K562 (cell line): ENCODE results near the gene NMRK1. TPM values are rescaled to one million over a fixed set of nuclear protein-coding genes. Genes with fewer than 3 reads are reported as not detected.

Experiments
- ATAC-seq: fragments of 200-7000 bp; cut with Tn5 transposase; 3 replicates; pipeline ENCODE4 v1.9.1; 2020; ENCODE audit warnings: moderate library complexity
- BruUV-seq: library from RNA; stranded (reverse); fragments of 400-500 nt; replicated peaks from 2 replicates; lab custom pipeline; 2021; lab: Mats Ljungman, UMichigan
- CTCF ChIA-PET: fragments of 300-600 bp; formaldehyde crosslinking; extraction: SDS; loops from one replicate; lab custom pipeline; 2021; ENCODE audit warnings: low intra/inter-chr PET ratio; lab: Yijun Ruan, JAX
- POLR2A ChIA-PET: fragments of 300-600, 350-650 bp; sonication (Branson Sonifier 250); formaldehyde crosslinking; extraction: SDS; loops from one replicate; lab custom pipeline; 2021; ENCODE audit warnings: antibody characterized with exemption, inconsistent platforms; lab: Yijun Ruan, JAX
- DNase-seq, 4 experiments: peaks; one replicate each; pipeline versions ENCODE4 v3.0.0 to v3.0.0-alpha.2; 2011 to 2018; ENCODE audit warnings: low spot score in 3 of 4, mixed read lengths in 3 of 4; ENCODE audit errors: extremely low read depth in 1 of 4
- FAIRE-seq: peaks from 2 replicates; lab custom pipeline; 2011; peaks lifted over from hg19 to GRCh38; lab: Jason Lieb, UNC
- H2AFZ ChIP-seq: 2 replicates; pipeline ENCODE4 v1.6.0; 2011; ENCODE audit warnings: low read depth, low read length, control low read depth, inconsistent platforms
- H3K27ac ChIP-seq: fragments of 200-600 bp; 3 replicates; pipeline ENCODE4 v1.8.0; 2011; ENCODE audit warnings: low read depth, mild to moderate bottlenecking, control low read depth, inconsistent platforms, low read length, moderate library complexity, mixed read lengths; ENCODE audit errors: extremely low read depth
- H3K27me3 ChIP-seq, 2 experiments: fragments of 300-600 bp in 1 of 2; 2 replicates in 1 of 2; 3 replicates in 1 of 2; pipeline versions ENCODE4 v1.6.0 to v1.8.0; 2011; ENCODE audit warnings: inconsistent platforms in 2 of 2, low read length in 2 of 2, mild to moderate bottlenecking in 1 of 2, mixed read lengths in 1 of 2, moderate library complexity in 1 of 2; ENCODE audit not compliant: control insufficient read depth in 2 of 2, insufficient read depth in 2 of 2
- H3K36me3 ChIP-seq: fragments of 300-600 bp; 3 replicates; pipeline ENCODE4 v1.8.0; 2011; ENCODE audit warnings: mild to moderate bottlenecking, low read length, inconsistent platforms; ENCODE audit not compliant: control insufficient read depth, insufficient read depth
- H3K4me1 ChIP-seq, 2 experiments: fragments of 200-600 bp in 1 of 2; replicated peaks in 1 of 2; 2 replicates in 1 of 2; 3 replicates in 1 of 2; pipeline versions ENCODE4 v1.5.1 to v1.8.0; 2011; ENCODE audit warnings: inconsistent platforms in 2 of 2, low read length in 2 of 2, mild to moderate bottlenecking in 1 of 2, mixed read lengths in 1 of 2, moderate library complexity in 1 of 2; ENCODE audit not compliant: control insufficient read depth in 2 of 2, insufficient read depth in 2 of 2
- H3K4me2 ChIP-seq: 2 replicates; pipeline ENCODE4 v1.6.1; 2011; ENCODE audit warnings: low read length, control low read depth, inconsistent platforms, mixed read lengths; ENCODE audit not compliant: insufficient read depth
- H3K4me3 ChIP-seq: fragments of 200-600 bp; sonication (generic), shearing (Covaris generic); 2 replicates; pipeline ENCODE4 v1.5.1; 2016; ENCODE audit warnings: control low read depth, inconsistent platforms
- H3K79me2 ChIP-seq: fragments of 200-600 bp; 3 replicates; pipeline ENCODE4 v1.8.0; 2011; ENCODE audit warnings: low read length, inconsistent platforms; ENCODE audit not compliant: control insufficient read depth, insufficient read depth
- H3K9ac ChIP-seq, 2 experiments: 2 replicates each; pipeline versions ENCODE4 v1.6.0 to v1.6.1; 2011; ENCODE audit warnings: low read depth in 2 of 2, low read length in 2 of 2, control low read depth in 1 of 2, inconsistent platforms in 1 of 2, mild to moderate bottlenecking in 1 of 2, mixed read lengths in 1 of 2; ENCODE audit not compliant: insufficient read depth in 1 of 2
- H3K9me1 ChIP-seq: one replicate; pipeline ENCODE4 v1.6.0; 2011; ENCODE audit warnings: inconsistent platforms, mild to moderate bottlenecking, low read length, moderate library complexity; ENCODE audit not compliant: control insufficient read depth, insufficient read depth
- H3K9me3 ChIP-seq: replicated peaks from 2 replicates; pipeline ENCODE4 v1.5.1; 2011; ENCODE audit warnings: low read depth, low read length, inconsistent platforms; ENCODE audit not compliant: control insufficient read depth, insufficient read depth
- H4K20me1 ChIP-seq: replicated peaks from 2 replicates; pipeline ENCODE4 v1.6.1; 2011; ENCODE audit warnings: low read length, inconsistent platforms, mixed read lengths; ENCODE audit not compliant: control insufficient read depth, insufficient read depth
- BRF1 ChIP-seq: IDR thresholded peaks from 3 replicates; pipeline ENCODE4 v1.6.1; 2011; ENCODE audit warnings: borderline replicate concordance, mild to moderate bottlenecking; ENCODE audit not compliant: insufficient read length; ENCODE audit errors: extremely low read depth
- DIDO1 ChIP-seq: fragments of 450-650 bp; IDR thresholded peaks from 2 replicates; pipeline ENCODE4 v1.6.1; 2016; ENCODE audit warnings: low read depth, missing biosample characterization, missing genetic modification characterization
- FOXP1 ChIP-seq: sonication (generic); formaldehyde crosslinking; IDR thresholded peaks from 2 replicates; pipeline ENCODE4 v1.8.0; 2022; ENCODE audit warnings: mild to moderate bottlenecking, missing genetic modification reagents
- MECOM ChIP-seq: fragments of 250-450 bp; sonication (Bioruptor Pico); IDR thresholded peaks from 2 replicates; pipeline ENCODE4 v1.8.0; 2022; ENCODE audit warnings: inconsistent platforms
- MNT ChIP-seq, 2 experiments: fragments of 450-650 bp; conservative IDR thresholded peaks; 2 replicates each; pipeline ENCODE4 v1.6.1; 2017; ENCODE audit warnings: mild to moderate bottlenecking in 2 of 2, moderate library complexity in 2 of 2
- NFATC3 ChIP-seq: fragments of 450-650 bp; IDR thresholded peaks from 2 replicates; pipeline ENCODE4 v1.6.1; 2017; ENCODE audit warnings: mild to moderate bottlenecking
- PML ChIP-seq: IDR thresholded peaks from 2 replicates; pipeline ENCODE4 v1.6.1; 2012; ENCODE audit warnings: low read length, inconsistent platforms
- PRPF4 ChIP-seq: fragments of 200-400 bp; formaldehyde crosslinking; IDR thresholded peaks from one replicate; pipeline ENCODE4 v1.6.1; 2017; ENCODE audit warnings: low read length, low read depth, mild to moderate bottlenecking; ENCODE audit not compliant: insufficient read depth, poor library complexity, severe bottlenecking
- SMAD2 ChIP-seq: fragments of 150-350 bp; IDR thresholded peaks from 2 replicates; pipeline ENCODE4 v1.6.1; 2014; ENCODE audit warnings: low read depth, mild to moderate bottlenecking, low read length
- TAF15 ChIP-seq: fragments of 200-400 bp; formaldehyde crosslinking; IDR thresholded peaks from 2 replicates; pipeline ENCODE4 v1.6.1; 2017; ENCODE audit warnings: mild to moderate bottlenecking, low read depth, low read length, moderate library complexity
- TEAD2 ChIP-seq: fragments of 450-650 bp; IDR thresholded peaks from 2 replicates; pipeline ENCODE4 v1.6.1; 2016; ENCODE audit warnings: missing genetic modification characterization, control low read depth, missing compliant biosample characterization
- THRB ChIP-seq: fragments of 450-650 bp; formaldehyde crosslinking; conservative IDR thresholded peaks from 2 replicates; pipeline ENCODE4 v1.4.0; 2022; ENCODE audit warnings: mild to moderate bottlenecking, missing genetic modification characterization
- TRIM28 ChIP-seq: fragments of 450-650 bp; IDR thresholded peaks from 2 replicates; pipeline ENCODE4 v1.6.1; 2017
- ZNF444 ChIP-seq: fragments of 250-450 bp; sonication (Bioruptor Pico); IDR thresholded peaks from 2 replicates; pipeline ENCODE4 v1.4.0; 2020; ENCODE audit warnings: mild to moderate bottlenecking, moderate library complexity
- ZNF589 ChIP-seq: fragments of 200-800 bp; sonication (Bioruptor generic); IDR thresholded peaks from 2 replicates; pipeline ENCODE4 v1.6.1; 2016; ENCODE audit warnings: low read depth, missing genetic modification characterization, missing compliant biosample characterization
- WGBS: fragments of 100-300 bp; shearing (Covaris generic); methylation state at CpG from one replicate; pipeline ENCODE4 v1.1.6; 2016; ENCODE audit warnings: low coverage, mixed read lengths; ENCODE audit not compliant: insufficient coverage; ENCODE audit errors: missing lambda C conversion rate; 5-methylcytosine and 5-hydroxymethylcytosine counted together
- in situ Hi-C: fragments of 300-500 bp; cut with MboI; formaldehyde crosslinking; loops from 4 replicates; pipeline ENCODE4 v1.15.0; 2018; ENCODE audit warnings: inconsistent platforms, mixed read lengths
- intact Hi-C: fragments of 100-400 bp; cut with micrococcal nuclease; formaldehyde crosslinking; loops from 2 replicates; pipeline ENCODE4 v1.14.2; 2022
- polyA plus RNA-seq, 8 experiments: library from polyadenylated mRNA; depleted of rRNA in 4 of 8; stranded (reverse) in 5 of 8; unstranded in 3 of 8; fragments of >200 nt; fragmentation: Nextera tagmentation in 2 of 8; fragmentation: Illumina TruSeq in 1 of 8; extraction: Ambion mirVana in 2 of 8; extraction: Trizol in 1 of 8; gene quantifications; 2 replicates each; pipeline versions ENCODE4 v1.2.1 to v1.2.3, GENCODE V29; 2011 to 2014; ENCODE audit warnings: inconsistent platforms in 1 of 8, missing spikeins in 1 of 8
- total RNA-seq, 7 experiments: library from RNA; depleted of rRNA in 6 of 7; stranded (reverse); fragments of >200 nt in 6 of 7; fragmentation: Illumina TruSeq in 2 of 7; extraction: Trizol in 2 of 7; gene quantifications; 2 replicates each; pipeline versions ENCODE4 v1.2.1 to v1.2.3, GENCODE V29; 2011 to 2021; ENCODE audit warnings: low replicate concordance in 1 of 7
- TF ChIP-seq, protein P1 (sequence below): fragments of 450-650 bp; IDR thresholded peaks from 2 replicates; pipeline ENCODE4 v1.6.1; 2016; ENCODE audit warnings: missing biosample characterization, missing genetic modification characterization

The NMRK1 gene
- total and polyA plus RNA-seq, 9 of the 15 experiments (the other 6 are each of a cell fraction or from before 2014, with no cell fraction given), result 1.1 to 3.5 (median 1.7) TPM

DNA sequence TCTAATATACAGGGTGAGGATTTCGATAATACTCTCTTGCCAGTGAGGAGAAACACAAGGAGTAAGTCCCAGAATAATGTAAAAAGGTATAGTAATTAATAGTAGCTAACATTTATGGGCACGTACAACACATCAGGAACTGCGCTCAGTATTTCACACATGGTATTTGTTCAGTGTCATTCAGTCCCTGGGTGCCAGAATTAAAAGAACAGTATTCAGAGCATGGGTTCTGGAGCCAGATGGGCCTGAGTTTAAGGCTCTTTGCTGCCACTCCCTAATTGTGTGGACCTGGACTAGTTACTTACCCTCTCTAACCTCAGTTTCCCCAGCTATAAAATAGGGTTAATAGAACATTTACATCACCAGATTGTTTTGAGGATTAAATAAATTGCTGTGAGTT is 16.7 kb upstream of the NMRK1 start:
- Histone ChIP-seq H3K9me3 (no peaks in the 10 kb centered on the region), H3K4me3 (no peak overlapping the region), H3K27me3 (no peaks in the 10 kb centered on the region), H3K79me2 (no peaks in the 10 kb centered on the region), H4K20me1 (no peaks in the 10 kb centered on the region), H3K9me1 (no peaks in the 10 kb centered on the region), H3K4me2 (no peak overlapping the region), H3K4me1 (no peaks in the 10 kb centered on the region; a peak in 1 of 5 replicates), H3K36me3 (no peaks in the 10 kb centered on the region), H2AFZ (no peak overlapping the region), H3K27ac (no peak overlapping the region), H3K9ac (no peak overlapping the region)
- in situ Hi-C loops, result no loop called here
- TF ChIP-seq DIDO1 (no peak), SMAD2 (no peak), MECOM (CRISPR knock-in tag) (no peak), PML (no peak), ZNF589 (CRISPR knock-in tag) (no peak), PRPF4 (no peak), TAF15 (no peak), THRB (no peak), FOXP1 (CRISPR knock-in tag) (no peak), TRIM28 (no peak), TEAD2 (no peak), NFATC3 (no peak), MNT (conservative IDR thresholded peaks at IDR 0.05) (no peak), ZNF444 (CRISPR knock-in tag) (no peak), BRF1 (no peak)
- TF ChIP-seq, protein P1, sequence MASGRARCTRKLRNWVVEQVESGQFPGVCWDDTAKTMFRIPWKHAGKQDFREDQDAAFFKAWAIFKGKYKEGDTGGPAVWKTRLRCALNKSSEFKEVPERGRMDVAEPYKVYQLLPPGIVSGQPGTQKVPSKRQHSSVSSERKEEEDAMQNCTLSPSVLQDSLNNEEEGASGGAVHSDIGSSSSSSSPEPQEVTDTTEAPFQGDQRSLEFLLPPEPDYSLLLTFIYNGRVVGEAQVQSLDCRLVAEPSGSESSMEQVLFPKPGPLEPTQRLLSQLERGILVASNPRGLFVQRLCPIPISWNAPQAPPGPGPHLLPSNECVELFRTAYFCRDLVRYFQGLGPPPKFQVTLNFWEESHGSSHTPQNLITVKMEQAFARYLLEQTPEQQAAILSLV (tag), result no peak
- no peak for ATAC-seq
- WGBS, result 70% methylated on average over 3 of the region's 3 CpGs
- BruUV-seq, result no TSS peak
- ChIA-PET CTCF (no interaction called here), POLR2A (interaction anchor here (0.6 to 1.2 kb wide), 2 partner anchors 15 to 150 kb away, joined by 3 read pairs; no protein-coding TSS in a partner anchor)
- FAIRE-seq, result no peak
- intact Hi-C loops, result no loop called here
- no peak for DNase-seq
